ENCODE results near the gene AHI1.

AHI1 gene

GRCh38 chr6:135438907-135439535 lies 58.5 kb downstream of the AHI1 start:
- no peaks in the 10 kb centered on the region for H4K20me1 ChIP-seq (ENCODE audit: insufficient read depth, low read length)
- no peaks in the 10 kb centered on the region for H3K79me2 ChIP-seq (ENCODE audit: low read length)
- TF ChIP-seq EZH2 (optimal IDR thresholded peaks at IDR 0.05; ENCODE audit: low read depth, low read length): no peak
- TF ChIP-seq, protein P1, sequence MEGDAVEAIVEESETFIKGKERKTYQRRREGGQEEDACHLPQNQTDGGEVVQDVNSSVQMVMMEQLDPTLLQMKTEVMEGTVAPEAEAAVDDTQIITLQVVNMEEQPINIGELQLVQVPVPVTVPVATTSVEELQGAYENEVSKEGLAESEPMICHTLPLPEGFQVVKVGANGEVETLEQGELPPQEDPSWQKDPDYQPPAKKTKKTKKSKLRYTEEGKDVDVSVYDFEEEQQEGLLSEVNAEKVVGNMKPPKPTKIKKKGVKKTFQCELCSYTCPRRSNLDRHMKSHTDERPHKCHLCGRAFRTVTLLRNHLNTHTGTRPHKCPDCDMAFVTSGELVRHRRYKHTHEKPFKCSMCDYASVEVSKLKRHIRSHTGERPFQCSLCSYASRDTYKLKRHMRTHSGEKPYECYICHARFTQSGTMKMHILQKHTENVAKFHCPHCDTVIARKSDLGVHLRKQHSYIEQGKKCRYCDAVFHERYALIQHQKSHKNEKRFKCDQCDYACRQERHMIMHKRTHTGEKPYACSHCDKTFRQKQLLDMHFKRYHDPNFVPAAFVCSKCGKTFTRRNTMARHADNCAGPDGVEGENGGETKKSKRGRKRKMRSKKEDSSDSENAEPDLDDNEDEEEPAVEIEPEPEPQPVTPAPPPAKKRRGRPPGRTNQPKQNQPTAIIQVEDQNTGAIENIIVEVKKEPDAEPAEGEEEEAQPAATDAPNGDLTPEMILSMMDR (IDR thresholded peaks at IDR 0.05; ENCODE audit: low read length): peak; percentile 68
- no peaks in the 10 kb centered on the region for H3K9me3 ChIP-seq (replicated peaks; ENCODE audit: insufficient read depth, low read length)
- peak overlapping the region; percentile 43; the same call in 1 of the 2 replicates for H3K27ac ChIP-seq (ENCODE audit: low read length)
- no peaks in the 10 kb centered on the region for H3K9me2 ChIP-seq (replicated peaks; ENCODE audit: insufficient read depth, low read length)
- H3K27me3 ChIP-seq (replicated peaks; ENCODE audit: insufficient read depth, low read length): no peaks in the 10 kb centered on the region
- H3K36me3 ChIP-seq (replicated peaks; ENCODE audit: insufficient read depth, low read length): no peaks in the 10 kb centered on the region
- 0 out of 2 replicates have a peak overlapping the region, but pooled peaks have one; percentile 8 for H3K4me3 ChIP-seq (ENCODE audit: low read length)
- DNase-seq: peak; percentile 62
- peaks cover 4% of the 10 kb centered on the region; the same call in 1 of the 2 replicates for H3F3A ChIP-seq (ENCODE audit: insufficient read depth, low read length)
- peak overlapping the region; percentile 75; the same call in 1 of the 2 replicates for H3K4me2 ChIP-seq (ENCODE audit: low read depth, low read length)
- H3K9ac ChIP-seq (ENCODE audit: low read length): no peak overlapping the region
- H2AFZ ChIP-seq (ENCODE audit: low read length): no peak overlapping the region
- H3K4me1 ChIP-seq (ENCODE audit: low read length): peaks cover 25% of the 10 kb centered on the region

- Histone ChIP-seq H3F3A (ENCODE audit: insufficient read depth, low read length) (peaks cover 2% of the 10 kb centered on the region; the same call in 1 of the 2 replicates), H3K27me3 (replicated peaks; ENCODE audit: insufficient read depth, low read length) (no peaks in the 10 kb centered on the region), H3K9ac (ENCODE audit: low read length) (no peak overlapping the region), H3K9me2 (replicated peaks; ENCODE audit: insufficient read depth, low read length) (no peaks in the 10 kb centered on the region), H3K4me1 (ENCODE audit: low read length) (peaks cover 18% of the 10 kb centered on the region), H4K20me1 (ENCODE audit: insufficient read depth, low read length) (no peaks in the 10 kb centered on the region), H3K36me3 (replicated peaks; ENCODE audit: insufficient read depth, low read length) (no peaks in the 10 kb centered on the region), H3K27ac (ENCODE audit: low read length) (no peak overlapping the region), H3K9me3 (replicated peaks; ENCODE audit: insufficient read depth, low read length) (no peaks in the 10 kb centered on the region), H2AFZ (ENCODE audit: low read length) (no peak overlapping the region), H3K4me3 (ENCODE audit: low read length) (no peak overlapping the region), H3K4me2 (ENCODE audit: low read depth, low read length) (no peak overlapping the region), H3K79me2 (ENCODE audit: low read length) (no peaks in the 10 kb centered on the region)
- TF ChIP-seq, protein P1 (IDR thresholded peaks at IDR 0.05; ENCODE audit: low read length): no peak
- TF ChIP-seq EZH2phosphoT487 (IDR thresholded peaks at IDR 0.05; ENCODE audit: low read length) (no peak), EZH2 (optimal IDR thresholded peaks at IDR 0.05; ENCODE audit: low read depth, low read length) (no peak)
- no peak for DNase-seq
These were observed 62.5 kb downstream of the AHI1 start for GRCh38 chr6:135434991-135435390.

GRCh38 chr6:135434095-135434494 lies 63.4 kb downstream of the AHI1 start:
- no peak overlapping the region for H3K9ac ChIP-seq (ENCODE audit: low read length)
- no peaks in the 10 kb centered on the region for H3K27me3 ChIP-seq (replicated peaks; ENCODE audit: insufficient read depth, low read length)
- no peaks in the 10 kb centered on the region for H3K9me2 ChIP-seq (replicated peaks; ENCODE audit: insufficient read depth, low read length)
- H3K36me3 ChIP-seq (replicated peaks; ENCODE audit: insufficient read depth, low read length): no peaks in the 10 kb centered on the region
- no peaks in the 10 kb centered on the region for H3K79me2 ChIP-seq (ENCODE audit: low read length)
- H3F3A ChIP-seq (ENCODE audit: insufficient read depth, low read length): no peaks in the 10 kb centered on the region; the same call in 1 of the 2 replicates
- TF ChIP-seq EZH2phosphoT487 (IDR thresholded peaks at IDR 0.05; ENCODE audit: low read length) (no peak), EZH2 (optimal IDR thresholded peaks at IDR 0.05; ENCODE audit: low read depth, low read length) (no peak)
- TF ChIP-seq, protein P1 (IDR thresholded peaks at IDR 0.05; ENCODE audit: low read length): no peak
- no peak overlapping the region for H3K27ac ChIP-seq (ENCODE audit: low read length)
- no peak overlapping the region for H2AFZ ChIP-seq (ENCODE audit: low read length)
- peak; percentile 44 for DNase-seq
- H3K4me1 ChIP-seq (ENCODE audit: low read length): peaks cover 9% of the 10 kb centered on the region
- H4K20me1 ChIP-seq (ENCODE audit: insufficient read depth, low read length): no peaks in the 10 kb centered on the region
- no peak overlapping the region for H3K4me3 ChIP-seq (ENCODE audit: low read length)
- H3K9me3 ChIP-seq (replicated peaks; ENCODE audit: insufficient read depth, low read length): no peaks in the 10 kb centered on the region
- 0 out of 2 replicates have a peak overlapping the region, but pooled peaks have one; percentile 5 for H3K4me2 ChIP-seq (ENCODE audit: low read depth, low read length)
